Left ventricle myocardium inferior (tissue), 1 donor: ENCODE measurements around the gene HOXD4. TPM values are rescaled to one million over a fixed set of nuclear protein-coding genes. Genes with fewer than 3 reads are reported as not detected.
A peak's percentile ranks its signal among the peaks of the same experiment; 100 is the strongest.

Source experiments
- DNase-seq: peaks from one replicate; pipeline ENCODE4 v3.0.0-alpha.2; 2020
- H3K27ac ChIP-seq: fragments of 200-600 bp; replicated peaks from 2 replicates; pipeline ENCODE4 v1.8.0; 2021
- H3K27me3 ChIP-seq: fragments of 200-600 bp; 2 replicates; pipeline ENCODE4 v1.8.0; 2021; ENCODE audit warnings: low read depth
- H3K36me3 ChIP-seq: fragments of 200-600 bp; 2 replicates; pipeline ENCODE4 v1.8.0; 2021
- H3K4me1 ChIP-seq: fragments of 200-600 bp; 2 replicates; pipeline ENCODE4 v1.8.0; 2021
- H3K4me3 ChIP-seq: fragments of 200-600 bp; 2 replicates; pipeline ENCODE4 v1.8.0; 2021; ENCODE audit warnings: mild to moderate bottlenecking, moderate library complexity
- H3K9me3 ChIP-seq: fragments of 200-600 bp; replicated peaks from 2 replicates; pipeline ENCODE4 v1.8.0; 2021
- CTCF ChIP-seq: fragments of 200-600 bp; IDR thresholded peaks from 2 replicates; pipeline ENCODE4 v1.8.0; 2021; ENCODE audit warnings: antibody characterized with exemption, mild to moderate bottlenecking, borderline replicate concordance
- intact Hi-C: fragments of 100-400 bp; cut with micrococcal nuclease; formaldehyde crosslinking; loops from one replicate; pipeline ENCODE4 v1.11.0; 2022
- total RNA-seq: library from RNA; stranded (reverse); fragmentation: NEBNext Ultra II Directional; extraction: Animal tissue kit (Norgen Biotek cat#: 25700); gene quantifications from one replicate; pipeline ENCODE4 v1.2.1, GENCODE V29; 2021
- donor health status: DM: no; HTN: yes; CAD: no; lungs with severe emphysema.

Gene HOXD4
- total RNA-seq, 1 donor from 2014 or later = not detected

GRCh38 chr2:176170602-176171305 lies 19.4 kb downstream of the HOXD4 start:
- Histone ChIP-seq H3K4me3 (no peak overlapping the region), H3K27me3 (peaks cover 100% of the 10 kb centered on the region), H3K9me3 (no peaks in the 10 kb centered on the region), H3K4me1 (peaks cover 20% of the 10 kb centered on the region), H3K27ac (no peak overlapping the region), H3K36me3 (no peaks in the 10 kb centered on the region)
- intact Hi-C loops = no loop called here
- no peak for DNase-seq
- TF ChIP-seq CTCF = no peak

- no peak for TF ChIP-seq CTCF
- Histone ChIP-seq H3K27me3 (peaks cover 100% of the 10 kb centered on the region), H3K36me3 (no peaks in the 10 kb centered on the region), H3K9me3 (no peaks in the 10 kb centered on the region), H3K27ac (no peak overlapping the region), H3K4me3 (peak overlapping the region; percentile 10), H3K4me1 (peaks cover 20% of the 10 kb centered on the region)
- DNase-seq = no peak
- intact Hi-C loops = no loop called here
Measured at GRCh38 chr2:176171351-176172006, 20.1 kb downstream of the HOXD4 start.

- intact Hi-C loops = no loop called here
- no peak for TF ChIP-seq CTCF
- Histone ChIP-seq H3K9me3 (no peaks in the 10 kb centered on the region), H3K4me1 (peaks cover 20% of the 10 kb centered on the region), H3K27me3 (peaks cover 100% of the 10 kb centered on the region), H3K4me3 (peak overlapping the region; percentile 10), H3K36me3 (no peaks in the 10 kb centered on the region), H3K27ac (no peak overlapping the region)
- no peak for DNase-seq
Measured at GRCh38 chr2:176172007-176172894, 20.9 kb downstream of the HOXD4 start.

GRCh38 chr2:176172895-176173566 lies 21.7 kb downstream of the HOXD4 start:
- Histone ChIP-seq H3K27ac (no peak overlapping the region), H3K9me3 (no peaks in the 10 kb centered on the region), H3K4me1 (peaks cover 24% of the 10 kb centered on the region), H3K4me3 (no peak overlapping the region), H3K36me3 (no peaks in the 10 kb centered on the region), H3K27me3 (peaks cover 100% of the 10 kb centered on the region)
- intact Hi-C loops = no loop called here
- TF ChIP-seq CTCF = no peak
- no peak for DNase-seq
